CD4-positive, alpha-beta T cell treated with Interleukin-15 for 4 hours (primary cell): ENCODE measurements around the gene CXCR1.
"Not testable (repeated sequence)": the region's sequence is repeated elsewhere in the genome, so short reads cannot be mapped to it uniquely, and the experiment has no call there.

Source experiments
- DNase-seq: peaks from one replicate; pipeline ENCODE4 v3.0.0-alpha.2; 2020; ENCODE audit warnings: low spot score

CXCR1 gene

GRCh38 chr2:218161644-218162043 is 5.1 kb downstream of the CXCR1 start:
- DNase-seq = no peak

- no peak for DNase-seq
These were observed 10.7 kb downstream of the CXCR1 start for GRCh38 chr2:218155953-218156479.

- no peak for DNase-seq
These were observed 14.0 kb downstream of the CXCR1 start for GRCh38 chr2:218152777-218153176.

GRCh38 chr2:218152172-218152571 is 14.6 kb downstream of the CXCR1 start:
- DNase-seq = no peak

- DNase-seq = no peak
These were observed 16.8 kb downstream of the CXCR1 start for GRCh38 chr2:218149848-218150440.

GRCh38 chr2:218149098-218149497 is 17.7 kb downstream of the CXCR1 start:
- DNase-seq = no peak

- no peak for DNase-seq
These were observed 20.7 kb downstream of the CXCR1 start for GRCh38 chr2:218146056-218146455.

GRCh38 chr2:218145124-218145523 is 21.6 kb downstream of the CXCR1 start:
- DNase-seq = no peak

GRCh38 chr2:218138047-218138446 is 28.7 kb downstream of the CXCR1 start:
- DNase-seq = no peak

- DNase-seq = no peak
These were observed 29.2 kb downstream of the CXCR1 start for GRCh38 chr2:218137514-218137913.

GRCh38 chr2:218130822-218131221 is 35.9 kb downstream of the CXCR1 start:
- DNase-seq = no peak

- peak; percentile 2 for DNase-seq
These were observed 36.4 kb downstream of the CXCR1 start for GRCh38 chr2:218130377-218130776.

GRCh38 chr2:218129458-218130135 is 37.2 kb downstream of the CXCR1 start:
- no peak for DNase-seq

GRCh38 chr2:218128781-218129457 is 37.8 kb downstream of the CXCR1 start:
- DNase-seq = no peak

GRCh38 chr2:218127929-218128455 is 38.8 kb downstream of the CXCR1 start:
- DNase-seq = no peak

GRCh38 chr2:218125626-218126080 is 41.1 kb downstream of the CXCR1 start, which contains the start of gene CXCR2:
Gene CXCR2, plus strand, starts transcription at chr2:218126028. Its CDS starts 8,774 bp downstream, at chr2:218134802.
- DNase-seq = no peak

- DNase-seq = no peak
These were observed 41.7 kb downstream of the CXCR1 start for GRCh38 chr2:218125095-218125494.

GRCh38 chr2:218123986-218124385 is 42.8 kb downstream of the CXCR1 start:
- DNase-seq = no peak

GRCh38 chr2:218122286-218122685 is 44.5 kb downstream of the CXCR1 start:
- not testable (repeated sequence) for DNase-seq

- DNase-seq = not testable (repeated sequence)
These were observed 45.0 kb downstream of the CXCR1 start for GRCh38 chr2:218121789-218122188.
